GM19099 (cell line): Measurements from ENCODE around the gene PARD3.
A peak's percentile ranks its signal among the peaks of the same experiment; 100 is the strongest.

Source experiments
- POLR2A ChIP-seq: IDR thresholded peaks from 3 replicates; pipeline ENCODE4 v1.6.1; 2011; ENCODE audit warnings: low read depth; ENCODE audit not compliant: insufficient read length; ENCODE audit errors: extremely low read depth

PARD3 gene

GRCh38 chr10:34791228-34791627 lies 23.9 kb downstream of the PARD3 start:
- TF ChIP-seq POLR2A = no peak

- TF ChIP-seq POLR2A = no peak
Observed at GRCh38 chr10:34789966-34790506, 25.1 kb downstream of the PARD3 start.

GRCh38 chr10:34786464-34786863 lies 28.6 kb downstream of the PARD3 start:
- no peak for TF ChIP-seq POLR2A

- no peak for TF ChIP-seq POLR2A
Observed at GRCh38 chr10:34781711-34782110, 33.4 kb downstream of the PARD3 start.

GRCh38 chr10:34780818-34781380 lies 34.2 kb downstream of the PARD3 start:
- TF ChIP-seq POLR2A = peak; percentile 29

- no peak for TF ChIP-seq POLR2A
Observed at GRCh38 chr10:34778237-34778636, 36.9 kb downstream of the PARD3 start.

- TF ChIP-seq POLR2A = no peak
Observed at GRCh38 chr10:34776090-34776690, 38.9 kb downstream of the PARD3 start.

- no peak for TF ChIP-seq POLR2A
Observed at GRCh38 chr10:34775044-34775637, 40.0 kb downstream of the PARD3 start.

GRCh38 chr10:34773636-34774630 lies 41.2 kb downstream of the PARD3 start:
- TF ChIP-seq POLR2A = no peak

- no peak for TF ChIP-seq POLR2A
Observed at GRCh38 chr10:34771525-34771924, 43.6 kb downstream of the PARD3 start.

- TF ChIP-seq POLR2A = no peak
Observed at GRCh38 chr10:34771106-34771505, 44.0 kb downstream of the PARD3 start.

GRCh38 chr10:34769899-34770298 lies 45.2 kb downstream of the PARD3 start:
- TF ChIP-seq POLR2A = no peak

GRCh38 chr10:34768972-34769330 lies 46.1 kb downstream of the PARD3 start:
- TF ChIP-seq POLR2A = no peak

GRCh38 chr10:34768261-34768971 lies 46.7 kb downstream of the PARD3 start:
- no peak for TF ChIP-seq POLR2A
